Stomach (tissue), 9 donors: ENCODE results near the gene ACOT2. TPM values are rescaled to one million over a fixed set of nuclear protein-coding genes. Genes with fewer than 3 reads are reported as not detected.
A peak's percentile ranks its signal among the peaks of the same experiment; 100 is the strongest.
"Not testable (repeated sequence)": the region's sequence is repeated elsewhere in the genome, so short reads cannot be mapped to it uniquely, and the experiment has no call there.

Experiments used
- DNase-seq, 2 donors: peaks; one replicate each; pipeline versions ENCODE4 v3.0.0 to v3.0.0-alpha.2; 2013 to 2019
- H3K27ac ChIP-seq, 5 donors: fragments of 200-600 bp in 4 of 5; sonication (generic) in 4 of 5; one replicate each; pipeline ENCODE4 v1.5.1; 2013 to 2019; ENCODE audit warnings: mild to moderate bottlenecking in 1 of 5, moderate library complexity in 1 of 5
- H3K27me3 ChIP-seq, 3 donors: fragments of 200-600 bp; sonication (generic); one replicate each; pipeline ENCODE4 v1.5.1; 2017 to 2019; ENCODE audit warnings: mixed run types in 1 of 3
- H3K36me3 ChIP-seq, 4 donors: fragments of 200-600 bp; sonication (generic); 1 replicate in 3 of 4; 2 replicates in 1 of 4; pipeline ENCODE4 v1.5.1; 2016 to 2019
- H3K4me1 ChIP-seq, 4 donors: fragments of 200-600 bp; sonication (generic); one replicate each; pipeline ENCODE4 v1.5.1; 2016 to 2019
- H3K4me3 ChIP-seq, 4 donors: fragments of 200-600 bp; sonication (generic) in 3 of 4; one replicate each; pipeline ENCODE4 v1.5.1; 2016 to 2019; ENCODE audit warnings: mild to moderate bottlenecking in 1 of 4
- H3K9me3 ChIP-seq, 4 donors: fragments of 200-600 bp; sonication (generic); one replicate each; pipeline ENCODE4 v1.5.1; 2016 to 2019
- EP300 ChIP-seq: sonication (generic); formaldehyde crosslinking; IDR thresholded peaks from one replicate; pipeline ENCODE4 v1.6.1; 2017; ENCODE audit warnings: antibody characterized with exemption
- POLR2A ChIP-seq, 4 donors: fragments of 450-650 bp; IDR thresholded peaks; one replicate each; pipeline ENCODE4 v1.6.1; 2016; ENCODE audit warnings: antibody characterized with exemption in 4 of 4, control low read depth in 2 of 4, mild to moderate bottlenecking in 1 of 4, moderate library complexity in 1 of 4
- POLR2AphosphoS5 ChIP-seq, 3 donors: sonication (generic); formaldehyde crosslinking; IDR thresholded peaks; one replicate each; pipeline ENCODE4 v1.6.1; 2016; ENCODE audit warnings: antibody characterized with exemption in 3 of 3
- WGBS, 5 donors: extraction: QIAGEN DNeasy Blood & Tissue Kit in 3 of 5; methylation state at CpG; one replicate each; pipeline versions ENCODE4 v1.1.5 to v1.1.7; 2013 to 2018; 5-methylcytosine and 5-hydroxymethylcytosine counted together
- intact Hi-C: fragments of 100-400 bp; cut with DNase I; formaldehyde crosslinking; loops from one replicate; pipeline ENCODE4 v1.15.1; 2023; ENCODE audit warnings: low total_unique reads
- polyA plus RNA-seq, 3 donors: library from polyadenylated mRNA; stranded (reverse); fragments of 200-250 nt; gene quantifications; one replicate each; pipeline ENCODE4 v1.2.3, GENCODE V29; 2013
- total RNA-seq, 5 donors: library from RNA; depleted of rRNA; stranded (reverse); fragments of >200 nt; gene quantifications; one replicate each; pipeline versions ENCODE4 v1.1.0 to v1.2.3, GENCODE V29; 2014 to 2016
- TF ChIP-seq, protein P1 (sequence below), 7 experiments: fragments of 450-650 bp in 4 of 7; fragments of 200-600 bp in 3 of 7; sonication (generic) in 3 of 7; IDR thresholded peaks; one replicate each; pipeline ENCODE4 v1.5.1; 2016 to 2019; ENCODE audit warnings: antibody characterized with exemption in 7 of 7, control low read depth in 2 of 7, mild to moderate bottlenecking in 1 of 7
- donor health status: healthy with polysubstance abuse.
- donor health status: Bipolar disorder and iron deficiency.
- donor health status: healthy.

Gene ACOT2
- total and polyA plus RNA-seq, 8 donors = 7.5 to 247 (median 35.5) TPM

DNA sequence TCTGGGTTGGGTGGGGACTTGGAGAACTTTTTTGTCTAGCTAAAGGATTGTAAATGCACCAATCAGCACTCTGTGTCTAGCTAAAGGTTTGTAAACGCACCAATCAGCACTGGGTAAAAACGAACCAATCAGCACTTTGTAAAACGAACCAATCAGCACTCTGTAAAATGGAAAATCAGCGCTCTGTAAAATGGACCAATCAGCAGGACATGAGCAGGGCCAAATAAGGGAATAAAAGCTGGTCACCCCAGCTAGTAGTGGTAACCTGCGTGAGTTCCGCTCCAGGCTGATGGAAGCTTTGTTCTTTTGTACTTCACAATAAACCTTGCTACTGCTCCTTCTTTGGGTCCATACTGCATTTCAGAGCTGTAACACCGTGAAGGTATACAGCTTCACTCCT lies 1.7 kb upstream of the ACOT2 start:
- Histone ChIP-seq H3K4me1 (peaks cover 26 to 50% (median 28%) of the 10 kb centered on the region in 4 donors), H3K4me3 (peak overlapping the region in 1 of 4 donors; percentile 74), H3K36me3 (no peaks in the 10 kb centered on the region), H3K27me3 (no peaks in the 10 kb centered on the region), H3K27ac (peak overlapping the region in 4 of 5 donors; percentile 39 to 95 (median 92)), H3K9me3 (peaks cover 0 to 11% (median 3%) of the 10 kb centered on the region in 4 donors)
- TF ChIP-seq EP300 (no peak), POLR2AphosphoS5 (IDR thresholded peaks at IDR 0.05) (no peak), POLR2A (IDR thresholded peaks at IDR 0.05) (no peak)
- TF ChIP-seq, protein P1, sequence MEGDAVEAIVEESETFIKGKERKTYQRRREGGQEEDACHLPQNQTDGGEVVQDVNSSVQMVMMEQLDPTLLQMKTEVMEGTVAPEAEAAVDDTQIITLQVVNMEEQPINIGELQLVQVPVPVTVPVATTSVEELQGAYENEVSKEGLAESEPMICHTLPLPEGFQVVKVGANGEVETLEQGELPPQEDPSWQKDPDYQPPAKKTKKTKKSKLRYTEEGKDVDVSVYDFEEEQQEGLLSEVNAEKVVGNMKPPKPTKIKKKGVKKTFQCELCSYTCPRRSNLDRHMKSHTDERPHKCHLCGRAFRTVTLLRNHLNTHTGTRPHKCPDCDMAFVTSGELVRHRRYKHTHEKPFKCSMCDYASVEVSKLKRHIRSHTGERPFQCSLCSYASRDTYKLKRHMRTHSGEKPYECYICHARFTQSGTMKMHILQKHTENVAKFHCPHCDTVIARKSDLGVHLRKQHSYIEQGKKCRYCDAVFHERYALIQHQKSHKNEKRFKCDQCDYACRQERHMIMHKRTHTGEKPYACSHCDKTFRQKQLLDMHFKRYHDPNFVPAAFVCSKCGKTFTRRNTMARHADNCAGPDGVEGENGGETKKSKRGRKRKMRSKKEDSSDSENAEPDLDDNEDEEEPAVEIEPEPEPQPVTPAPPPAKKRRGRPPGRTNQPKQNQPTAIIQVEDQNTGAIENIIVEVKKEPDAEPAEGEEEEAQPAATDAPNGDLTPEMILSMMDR (IDR thresholded peaks at IDR 0.05) = no peak
- WGBS, 5 donors = 87 to 98% (median 94%) methylated on average over 7 of the region's 7 CpGs
- intact Hi-C loops = no loop called here
- DNase-seq = no peak

DNA sequence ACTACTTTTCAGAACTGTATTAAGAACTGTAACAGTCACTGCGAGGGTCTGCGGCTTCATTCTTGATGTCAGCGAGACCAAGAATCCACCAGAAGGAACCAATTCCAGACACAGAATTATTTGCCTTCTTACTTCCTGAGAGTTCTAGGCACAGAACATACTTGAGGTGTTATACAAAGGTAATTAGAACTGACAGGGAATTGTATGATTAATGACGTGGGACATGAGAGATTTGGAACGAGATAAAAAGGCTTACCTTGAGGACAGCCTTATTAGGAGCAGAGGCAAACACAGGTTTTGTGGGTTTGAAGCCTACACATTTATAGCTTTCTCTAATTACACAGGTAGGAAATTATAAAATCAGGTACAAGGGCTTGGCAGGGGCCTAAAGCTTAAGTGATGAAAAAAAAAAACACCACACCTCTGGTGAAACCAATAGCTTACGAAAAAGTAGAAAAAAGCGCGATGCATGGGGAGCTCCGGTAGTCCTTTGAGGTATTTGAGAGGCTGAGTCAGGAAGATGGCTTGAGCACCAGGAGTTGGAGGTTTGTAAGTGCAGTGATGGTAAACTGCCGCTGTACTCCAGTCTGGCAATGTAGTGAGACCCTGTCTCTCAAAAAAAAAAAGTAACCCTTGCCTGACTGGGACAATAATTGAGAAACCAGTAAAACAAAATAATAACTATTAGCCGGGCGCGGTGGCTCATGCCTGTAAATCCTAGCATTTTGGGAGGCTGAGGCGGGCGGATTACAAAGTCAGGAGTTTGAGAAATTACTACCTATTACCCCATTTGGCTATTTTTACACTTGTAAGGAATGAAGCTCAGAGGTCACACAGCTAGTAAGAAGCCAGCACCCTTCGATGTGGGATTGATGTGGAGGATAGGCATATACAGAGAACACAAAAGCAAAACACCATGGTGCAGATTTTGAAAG lies 795 bp upstream of the ACOT2 start:
- intact Hi-C loops = no loop called here
- Histone ChIP-seq H3K4me1 (peaks cover 26 to 50% (median 28%) of the 10 kb centered on the region in 4 donors), H3K27me3 (no peaks in the 10 kb centered on the region), H3K4me3 (peak overlapping the region; percentile 47 to 76 (median 68)), H3K9me3 (peaks cover 0 to 3% (median 0%) of the 10 kb centered on the region in 4 donors), H3K36me3 (peaks cover 0 to 4% (median 0%) of the 10 kb centered on the region in 4 donors), H3K27ac (peak overlapping the region in 4 of 5 donors; percentile 86 to 95 (median 92))
- DNase-seq = peak in 1 of 2 donors; percentile 50
- TF ChIP-seq, protein P1 (IDR thresholded peaks at IDR 0.05) = no peak
- no peak for TF ChIP-seq POLR2AphosphoS5 (IDR thresholded peaks at IDR 0.05)
- no peak for TF ChIP-seq EP300
- no peak for TF ChIP-seq POLR2A (IDR thresholded peaks at IDR 0.05)
- WGBS, 5 donors = 60 to 73% (median 67%) methylated on average over 16 of the region's 16 CpGs

DNA sequence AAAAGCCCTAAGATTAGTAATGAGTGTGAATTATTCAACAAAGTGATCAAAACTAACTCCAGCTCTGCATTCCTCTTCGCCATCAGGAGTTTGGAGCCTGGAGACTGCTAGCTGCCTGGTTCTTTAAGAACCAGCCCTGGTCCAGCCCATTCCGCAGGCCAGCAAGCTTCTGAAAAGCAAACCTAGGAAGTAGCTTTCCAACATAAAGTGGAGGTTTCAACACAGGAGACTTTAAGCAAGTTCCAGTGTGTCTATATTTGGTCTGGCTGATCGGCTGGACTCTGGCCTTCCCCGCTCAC lies 178 bp upstream of the ACOT2 start:
- H3K27me3 ChIP-seq, intact Hi-C loops, DNase-seq, H3K9me3 ChIP-seq: not testable (repeated sequence)
- Histone ChIP-seq H3K4me3 (peak overlapping the region; percentile 47 to 76 (median 68)), H3K4me1 (peaks cover 26 to 50% (median 28%) of the 10 kb centered on the region in 4 donors), H3K27ac (peak overlapping the region; percentile 86 to 95 (median 89)), H3K36me3 (peaks cover 0 to 10% (median 4%) of the 10 kb centered on the region in 4 donors)
- WGBS, 5 donors = 6 to 18% (median 10%) methylated on average over 3 to 4 of the region's 4 CpGs

DNA sequence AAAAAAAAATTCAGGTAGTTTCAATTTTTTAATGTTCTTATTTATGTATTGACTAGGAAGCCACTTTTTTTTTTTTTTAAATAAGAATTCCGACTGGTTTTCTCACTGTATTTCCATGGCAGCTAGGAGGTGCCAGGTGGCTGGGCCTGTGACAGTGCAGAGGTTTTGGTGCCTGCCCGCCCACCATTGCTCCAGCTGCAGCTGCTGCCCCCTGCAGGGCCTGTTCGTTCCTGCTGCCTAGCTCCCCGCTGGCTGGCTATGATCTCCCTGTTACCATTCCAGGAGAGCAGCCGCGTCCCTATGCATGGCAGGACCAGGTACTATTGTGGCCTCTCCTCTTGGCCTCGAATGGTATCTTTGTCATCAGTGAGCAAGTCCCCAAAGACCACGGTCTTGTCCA lies 1.9 kb downstream of the ACOT2 start:
- peak overlapping the region in 1 of 5 donors; percentile 95 for H3K27ac ChIP-seq
- H3K27me3 ChIP-seq, H3K9me3 ChIP-seq, intact Hi-C loops: not testable (repeated sequence)
- peaks cover 5 to 22% (median 14%) of the 10 kb centered on the region in 4 donors for H3K36me3 ChIP-seq
- H3K4me3 ChIP-seq = peak overlapping the region in 3 of 4 donors; percentile 11 to 74 (median 62)
- peaks cover 26 to 42% (median 28%) of the 10 kb centered on the region in 4 donors for H3K4me1 ChIP-seq
- DNase-seq = peak; percentile 55 to 71
- WGBS, 5 donors = 21 to 41% (median 39%) methylated on average over 7 to 8 of the region's 8 CpGs
- TF ChIP-seq, protein P1 (IDR thresholded peaks at IDR 0.05) = peak in 5 of 7 experiments; percentile 50 to 60 (median 53)

DNA sequence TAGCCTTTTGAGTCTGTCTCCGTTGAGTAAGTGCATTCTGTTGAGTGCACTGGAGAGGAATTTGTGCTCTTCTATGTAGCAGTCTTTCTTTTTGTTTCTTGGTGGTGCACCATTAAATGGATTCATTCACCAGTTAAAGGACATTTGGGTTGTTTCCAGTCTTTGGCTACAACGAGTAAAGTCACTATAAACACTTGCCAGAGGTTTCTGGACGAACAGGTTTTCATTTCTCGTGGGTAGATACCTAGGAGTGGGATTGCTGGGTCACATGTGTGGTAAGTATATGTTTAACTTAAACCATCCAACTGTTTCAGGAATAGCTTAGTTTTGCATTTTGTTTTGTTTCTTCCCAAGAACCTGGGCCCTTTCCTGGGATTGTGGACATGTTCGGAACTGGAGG lies 4.0 kb downstream of the ACOT2 start:
- intact Hi-C loops, DNase-seq, H3K27ac ChIP-seq, H3K27me3 ChIP-seq, H3K4me3 ChIP-seq, H3K9me3 ChIP-seq: not testable (repeated sequence)
- Histone ChIP-seq H3K36me3 (peaks cover 5 to 33% (median 23%) of the 10 kb centered on the region in 4 donors), H3K4me1 (peaks cover 12 to 26% (median 13%) of the 10 kb centered on the region in 4 donors)
- WGBS, 5 donors = 52 to 70% (median 63%) methylated on average over 5 of the region's 5 CpGs

DNA sequence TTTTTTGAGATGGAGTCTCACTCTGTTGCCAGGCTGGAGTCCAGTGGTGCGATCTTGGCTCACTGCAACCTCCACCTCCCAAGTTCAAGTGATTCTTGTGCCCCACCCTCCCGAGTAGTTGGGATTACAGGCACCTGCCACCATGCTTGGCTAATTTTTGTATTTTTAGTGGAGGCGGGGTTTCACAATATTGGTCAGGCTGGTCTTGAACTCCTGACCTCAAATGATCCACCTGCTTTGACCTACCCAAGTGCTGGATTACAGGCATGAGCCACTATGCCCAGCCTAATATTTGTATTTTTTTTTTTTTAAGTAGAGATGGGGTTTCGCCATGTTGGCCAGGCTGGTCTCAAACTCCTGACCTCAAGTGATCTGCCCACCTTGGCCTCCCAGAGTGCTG lies 4.7 kb downstream of the ACOT2 start:
- DNase-seq, H3K4me3 ChIP-seq, H3K9me3 ChIP-seq, H3K27ac ChIP-seq, H3K27me3 ChIP-seq, intact Hi-C loops: not testable (repeated sequence)
- WGBS, 5 donors = 91 to 99% (median 95%) methylated on average over 4 of the region's 4 CpGs
- Histone ChIP-seq H3K36me3 (peaks cover 5 to 40% (median 25%) of the 10 kb centered on the region in 4 donors), H3K4me1 (peaks cover 5 to 19% (median 7%) of the 10 kb centered on the region in 4 donors)

DNA sequence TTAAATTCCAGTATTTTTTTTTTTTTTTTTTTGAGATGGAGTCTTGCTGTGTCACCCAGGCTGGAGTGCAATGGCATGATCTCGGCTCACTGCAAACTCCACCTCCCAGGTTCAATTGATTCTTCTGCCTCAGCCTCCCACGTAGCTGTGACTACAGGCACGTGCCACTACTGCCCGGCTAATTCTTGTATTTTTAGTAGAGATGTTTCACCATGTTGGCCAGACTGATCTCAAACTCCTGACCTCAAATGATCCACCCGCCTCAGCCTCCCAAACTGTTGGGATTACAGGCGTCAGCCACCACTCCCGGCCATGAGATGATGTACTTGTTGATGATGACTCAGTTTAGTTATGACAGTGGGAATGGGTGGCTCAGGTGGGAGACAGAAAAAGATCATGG lies 5.2 kb downstream of the ACOT2 start:
- H3K27ac ChIP-seq, DNase-seq, H3K9me3 ChIP-seq, intact Hi-C loops, H3K27me3 ChIP-seq, H3K4me3 ChIP-seq: not testable (repeated sequence)
- 95 to 99% (median 97%) methylated on average over 7 of the region's 7 CpGs for WGBS, 5 donors
- H3K36me3 ChIP-seq = peaks cover 5 to 43% (median 26%) of the 10 kb centered on the region in 4 donors
- peaks cover 5 to 18% (median 6%) of the 10 kb centered on the region in 4 donors for H3K4me1 ChIP-seq
